ENCODE measurements around the gene SDK2. TPM values are rescaled to one million over a fixed set of nuclear protein-coding genes. Genes with fewer than 3 reads are reported as not detected.

The SDK2 gene
- total RNA-seq, 1 donor, result under 0.01 TPM

- TF ChIP-seq CTCF (IDR thresholded peaks at IDR 0.05; ENCODE audit: insufficient read depth, low read depth, low read length), result no peak
- no peak for DNase-seq (ENCODE audit: low read depth)
- no peak overlapping the region for H3K4me3 ChIP-seq (ENCODE audit: low read depth, low read length)
These were observed 105.8 kb downstream of the SDK2 start for GRCh38 chr17:73538445-73538844.

DNA sequence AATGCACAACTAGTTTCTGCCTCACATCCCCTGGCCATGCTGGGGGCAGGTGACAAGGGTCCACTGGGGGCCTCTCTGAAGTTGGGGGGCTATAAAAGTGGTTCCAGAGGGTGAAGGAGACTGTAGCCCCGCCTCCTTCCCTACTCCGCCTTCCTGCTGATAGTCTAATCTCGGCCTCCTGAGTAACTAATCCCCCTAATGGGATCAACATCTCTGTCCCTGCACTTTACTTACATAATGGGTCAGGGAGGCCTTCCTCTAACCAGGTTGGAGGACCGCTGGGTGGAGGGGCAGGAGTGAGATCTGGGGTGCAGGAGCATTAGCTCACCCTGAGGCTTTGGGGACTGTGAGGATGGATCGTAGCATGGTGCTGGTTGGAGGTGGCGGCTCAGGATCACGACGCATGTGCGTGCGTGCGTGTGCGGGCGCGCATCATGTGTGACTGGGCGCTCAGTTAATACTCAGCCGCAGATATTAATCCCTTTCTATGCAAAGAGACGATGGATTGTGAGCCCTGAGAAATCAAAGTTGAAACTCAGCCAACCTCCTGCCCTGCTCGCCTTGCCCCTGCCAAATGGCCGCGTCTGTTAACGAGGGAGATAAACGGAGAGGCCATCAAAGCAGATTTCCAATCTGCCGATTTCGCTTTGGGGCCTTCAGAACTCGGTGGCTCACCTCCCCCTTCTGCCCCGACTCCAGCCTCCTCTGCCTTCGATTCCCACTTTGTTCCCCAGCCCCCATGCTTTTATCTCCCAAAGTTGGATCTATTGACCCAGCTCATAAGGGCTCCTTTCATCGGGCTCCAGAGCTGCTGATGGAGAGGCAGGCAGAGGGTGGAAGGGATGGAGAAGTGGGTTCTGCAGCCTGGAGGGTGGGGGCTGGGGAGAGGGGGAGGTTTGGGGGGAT lies 107.3 kb downstream of the SDK2 start:
- H3K4me3 ChIP-seq (ENCODE audit: low read depth, low read length), result no peak overlapping the region
- no peak for DNase-seq (ENCODE audit: low read depth)
- TF ChIP-seq CTCF (IDR thresholded peaks at IDR 0.05; ENCODE audit: insufficient read depth, low read depth, low read length), result no peak

GRCh38 chr17:73535746-73536145 lies 108.5 kb downstream of the SDK2 start:
- DNase-seq (ENCODE audit: low read depth), result no peak
- TF ChIP-seq CTCF (IDR thresholded peaks at IDR 0.05; ENCODE audit: insufficient read depth, low read depth, low read length), result no peak
- H3K4me3 ChIP-seq (ENCODE audit: low read depth, low read length), result no peak overlapping the region

DNA sequence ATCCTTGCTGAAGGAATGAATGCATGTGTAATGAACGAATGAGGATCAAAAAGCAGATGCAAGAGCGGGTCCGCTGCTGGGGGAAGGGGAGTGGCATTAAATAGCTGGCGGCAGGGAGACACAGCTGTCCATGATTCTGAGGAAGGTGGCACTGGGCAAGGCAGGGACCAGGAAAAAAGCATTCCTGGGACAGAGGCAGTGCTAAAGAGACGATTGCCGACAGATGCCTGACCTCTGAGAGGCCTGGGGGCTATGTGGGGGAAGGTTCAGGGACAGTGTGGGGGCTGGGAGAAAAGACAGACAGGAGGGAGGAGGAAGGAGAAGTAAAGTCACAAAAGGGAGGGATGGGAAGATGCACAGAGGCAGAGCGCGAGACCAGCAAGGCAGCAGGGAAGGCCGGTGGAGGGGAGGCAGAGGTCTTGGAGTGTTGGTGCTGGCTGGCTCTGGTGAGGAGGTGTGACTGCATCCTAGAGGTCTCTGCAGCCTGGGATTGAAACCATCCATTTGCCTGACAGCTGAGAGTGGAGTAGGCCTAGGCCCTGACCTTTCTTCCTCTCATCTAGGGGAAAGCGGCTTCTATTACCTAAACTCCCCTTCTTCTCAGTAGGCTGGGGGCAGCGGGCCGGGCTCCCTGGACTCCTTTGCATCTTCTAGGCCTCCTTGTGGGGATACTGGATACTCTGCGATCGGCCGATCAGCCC lies 109.9 kb downstream of the SDK2 start:
- TF ChIP-seq CTCF (IDR thresholded peaks at IDR 0.05; ENCODE audit: insufficient read depth, low read depth, low read length), result no peak
- DNase-seq (ENCODE audit: low read depth), result no peak
- H3K4me3 ChIP-seq (ENCODE audit: low read depth, low read length), result no peak overlapping the region

- TF ChIP-seq CTCF (IDR thresholded peaks at IDR 0.05; ENCODE audit: insufficient read depth, low read depth, low read length), result no peak
- H3K4me3 ChIP-seq (ENCODE audit: low read depth, low read length), result no peak overlapping the region
- DNase-seq (ENCODE audit: low read depth), result no peak
These were observed 110.5 kb downstream of the SDK2 start for GRCh38 chr17:73533781-73534180.

DNA sequence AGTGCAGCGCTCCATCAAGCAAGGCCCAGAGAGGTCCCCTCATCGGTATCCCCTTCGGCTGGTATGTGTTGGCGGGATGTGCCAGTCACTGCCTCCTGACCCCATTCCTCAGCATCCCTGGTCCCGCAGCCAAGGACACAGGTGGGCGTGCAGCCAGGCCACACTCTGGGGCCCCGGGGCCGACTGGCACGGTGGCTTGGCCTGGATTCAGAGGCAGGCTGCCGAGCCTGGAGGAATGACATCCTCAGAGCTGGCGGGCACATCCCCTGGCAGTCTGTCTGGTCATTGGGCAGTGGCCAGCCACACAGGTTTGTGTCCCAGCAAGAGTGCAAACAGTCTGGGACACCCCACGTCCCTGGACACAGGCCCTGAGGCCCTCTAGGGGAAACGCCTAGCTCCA lies 111.1 kb downstream of the SDK2 start:
- no peak overlapping the region for H3K4me3 ChIP-seq (ENCODE audit: low read depth, low read length)
- no peak for DNase-seq (ENCODE audit: low read depth)
- TF ChIP-seq CTCF (IDR thresholded peaks at IDR 0.05; ENCODE audit: insufficient read depth, low read depth, low read length), result no peak
